ENCODE data around the gene TRAPPC8.
"Not testable (repeated sequence)": the region's sequence is repeated elsewhere in the genome, so short reads cannot be mapped to it uniquely, and the experiment has no call there.

The TRAPPC8 gene

DNA sequence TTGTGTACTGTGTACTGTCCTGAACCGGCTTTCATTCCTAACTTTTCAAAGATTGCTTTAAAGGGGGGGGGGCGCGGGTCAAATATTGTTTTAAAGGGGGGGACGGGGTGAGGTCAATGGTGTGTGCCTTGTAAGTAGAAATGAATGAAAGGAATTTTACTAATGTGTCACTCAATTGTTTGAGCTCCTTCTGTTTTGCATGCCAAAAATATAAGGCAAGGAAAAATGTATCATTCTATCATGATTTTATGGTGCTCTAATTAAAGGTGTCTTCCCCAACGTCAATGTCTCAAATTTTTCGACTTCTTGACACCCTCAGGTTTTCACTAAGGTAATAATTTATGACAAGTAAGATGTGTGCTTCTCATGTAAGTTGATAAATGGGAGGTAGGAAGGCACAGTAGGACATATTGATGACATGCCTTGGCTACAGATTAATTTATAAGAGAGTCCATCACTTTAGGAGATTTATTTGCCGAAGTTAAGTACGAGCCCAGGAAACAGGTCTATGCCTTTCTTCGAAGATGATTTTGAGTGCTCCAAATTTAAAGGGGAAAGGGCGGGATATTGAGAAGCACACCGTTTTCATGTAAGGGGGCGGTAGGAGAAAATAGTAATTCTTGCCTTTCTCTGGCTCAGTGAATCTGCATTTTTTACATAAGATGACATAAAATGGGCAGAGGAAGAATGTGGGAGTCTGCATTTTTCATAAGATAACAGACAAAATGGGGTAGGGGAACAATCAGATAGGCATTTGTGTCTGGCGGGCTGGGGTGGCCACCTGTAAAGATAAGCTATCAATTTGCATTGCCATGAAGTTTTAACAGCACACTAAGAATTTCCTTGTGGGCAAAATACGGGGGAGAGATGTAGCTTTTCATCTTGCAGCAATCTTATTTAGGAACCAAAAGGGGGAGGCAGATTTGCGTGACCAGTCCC is 1.2 kb upstream of the TRAPPC8 start:
- DNase-seq (ENCODE audit: low spot score) = peak; percentile 60

DNA sequence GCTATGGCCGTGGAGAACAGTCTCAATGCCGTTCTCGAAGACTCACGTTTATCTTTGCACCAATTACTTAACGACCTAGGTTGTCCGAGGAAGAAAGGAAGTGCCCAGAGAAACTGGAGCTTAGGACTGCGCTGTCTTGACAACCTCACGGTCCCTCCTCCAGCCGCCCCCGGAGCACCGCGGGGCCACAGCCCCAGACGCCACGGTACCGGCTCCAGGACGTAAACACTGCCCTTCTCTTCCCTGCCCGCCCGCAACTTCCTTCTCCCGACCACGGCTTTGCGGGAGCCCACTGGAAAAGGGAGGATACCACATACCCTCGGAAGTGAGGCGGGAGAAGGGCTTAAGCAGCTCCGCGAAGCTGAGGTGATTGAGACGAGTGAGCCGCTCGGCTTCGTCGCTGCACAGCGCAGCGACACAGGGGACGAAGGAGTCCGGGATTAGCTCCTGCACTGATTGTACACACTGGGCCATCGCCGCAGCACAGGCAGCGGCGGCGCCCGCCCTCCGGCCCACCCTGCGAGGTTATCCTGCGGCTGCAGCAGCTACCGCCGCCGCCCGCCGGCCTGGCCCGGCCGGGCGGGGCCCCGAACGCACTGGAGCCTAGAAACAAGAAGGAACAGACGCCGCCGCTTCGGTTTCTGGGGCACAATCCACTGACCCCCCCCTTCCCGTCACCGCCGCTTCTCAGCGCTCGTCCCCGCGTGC is 483 bp downstream of the TRAPPC8 start:
- peak; percentile 70 for DNase-seq (ENCODE audit: low spot score)

DNA sequence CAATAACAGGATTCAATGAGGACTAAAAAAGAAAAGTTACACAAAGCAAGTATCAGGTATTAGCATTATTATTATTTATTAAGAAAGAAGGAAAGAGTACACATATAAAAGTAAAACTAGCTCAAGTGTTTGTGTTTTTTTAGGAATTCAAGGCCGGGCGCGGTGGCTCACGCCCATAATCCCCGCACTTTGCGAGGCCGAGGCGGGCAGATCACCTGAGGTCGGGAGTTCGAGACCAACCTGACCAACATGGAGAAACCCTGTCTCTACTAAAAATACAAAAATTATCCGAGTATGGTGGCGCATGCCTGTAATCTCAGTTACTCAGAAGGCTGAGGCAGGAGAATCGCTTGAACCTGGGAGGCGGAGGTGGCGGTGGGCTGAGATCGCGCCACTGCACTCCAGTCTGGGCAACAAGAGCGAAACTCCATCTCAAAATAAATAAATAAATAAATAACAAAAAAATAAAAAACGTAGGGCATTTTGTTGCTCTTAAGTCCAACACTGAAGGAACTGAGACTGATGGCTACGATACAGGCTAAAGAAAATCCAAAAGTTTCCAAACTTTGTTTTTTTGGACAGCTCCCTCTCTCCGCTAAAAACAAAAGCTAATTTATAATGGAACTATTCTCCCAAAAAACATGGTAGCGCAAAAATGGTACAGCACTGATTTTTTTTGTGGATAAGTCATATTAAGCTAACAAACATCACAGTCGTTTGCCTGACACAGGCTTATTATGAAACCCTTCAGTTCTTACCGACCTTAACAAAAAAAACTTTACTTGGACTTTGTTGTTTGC is 1.7 kb downstream of the TRAPPC8 start:
- no peak for DNase-seq (ENCODE audit: low spot score)

DNA sequence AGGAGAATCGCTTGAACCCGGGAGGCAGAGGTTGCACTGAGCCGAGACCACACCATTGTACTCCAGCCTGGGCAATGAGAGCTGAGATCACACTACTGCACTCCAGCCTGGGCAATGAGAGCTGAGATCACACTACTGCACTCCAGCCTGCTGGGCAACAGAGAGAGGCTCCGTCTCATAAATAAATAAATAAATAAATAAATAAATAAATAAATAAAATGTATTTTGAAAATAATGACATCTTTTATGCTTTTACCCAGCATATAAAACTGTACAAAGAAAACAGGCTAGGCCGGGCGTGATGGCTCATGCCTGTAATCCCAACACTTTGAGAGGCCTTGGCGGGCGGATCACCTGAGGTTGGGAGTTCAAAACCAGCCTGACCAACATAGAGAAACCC is 8.2 kb downstream of the TRAPPC8 start:
- not testable (repeated sequence) for DNase-seq (ENCODE audit: low spot score)

DNA sequence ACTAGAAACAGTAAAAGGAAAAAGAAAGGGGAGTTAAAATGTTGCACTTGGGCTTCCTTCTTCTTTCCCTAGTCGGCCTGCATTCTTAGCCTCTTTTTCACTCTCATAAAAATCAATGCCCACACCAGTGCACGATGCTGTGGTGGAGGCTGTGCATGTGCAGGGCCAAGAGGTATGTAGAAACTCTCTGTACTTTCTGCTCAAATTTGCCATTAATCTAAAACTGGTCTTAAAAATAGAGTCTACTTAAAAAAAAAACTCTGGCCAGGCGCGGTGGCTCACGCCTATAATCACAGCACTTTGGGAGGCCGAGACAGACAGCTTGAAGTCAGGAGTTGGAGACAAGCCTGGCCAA is 11.1 kb downstream of the TRAPPC8 start:
- DNase-seq (ENCODE audit: low spot score) = no peak

DNA sequence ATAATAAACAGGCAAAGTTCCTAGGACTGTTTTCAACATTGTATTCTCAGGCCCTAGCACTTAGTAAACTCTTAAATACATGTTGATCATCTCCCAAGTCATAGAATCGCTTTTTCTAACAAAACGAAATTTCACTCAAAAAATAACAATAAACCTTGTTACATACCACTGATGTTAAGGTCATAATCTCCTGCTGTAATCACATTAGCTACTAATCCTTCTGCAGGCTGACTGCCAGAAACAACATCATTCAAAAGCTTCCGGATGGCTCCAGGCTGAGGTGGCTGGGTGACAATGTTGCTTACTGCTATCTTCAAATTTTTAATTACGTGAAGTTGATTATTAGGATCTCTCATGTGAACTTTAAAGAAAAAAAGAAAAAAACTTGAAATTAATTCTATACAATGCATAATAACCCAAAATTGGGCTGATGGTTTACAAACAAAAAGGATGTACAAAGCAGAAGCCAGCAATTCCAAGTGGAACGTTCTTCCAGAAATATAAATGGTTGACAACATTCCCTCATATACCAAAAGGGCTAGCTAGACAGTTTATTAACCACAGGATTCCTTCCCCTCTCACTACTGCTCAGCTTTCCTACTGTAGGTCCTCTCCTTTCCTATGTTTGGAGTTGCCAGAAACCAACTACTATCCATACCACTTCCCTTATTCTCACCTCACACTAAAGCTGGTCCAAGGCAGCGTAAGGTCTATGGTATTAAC is 11.6 kb downstream of the TRAPPC8 start:
- DNase-seq (ENCODE audit: low spot score) = no peak

DNA sequence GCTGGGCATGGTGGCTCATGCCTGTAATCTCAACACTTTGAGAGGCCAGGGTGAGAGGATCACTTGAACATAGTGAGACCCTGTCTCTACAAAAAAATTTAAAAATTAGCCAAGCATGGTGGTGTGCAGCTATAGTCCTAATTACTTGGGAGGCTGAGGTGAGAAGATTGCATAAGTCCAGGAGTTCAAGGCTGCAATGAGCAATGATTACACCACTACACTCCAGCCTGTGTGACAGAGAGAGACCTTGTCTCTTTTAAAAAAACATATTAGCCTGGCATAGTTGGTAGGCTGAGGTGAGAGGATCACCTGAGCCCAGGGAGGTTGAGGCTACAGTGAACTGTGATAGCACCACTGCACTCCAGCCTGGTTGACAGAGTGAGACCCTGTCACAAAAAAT is 13.7 kb downstream of the TRAPPC8 start:
- DNase-seq (ENCODE audit: low spot score) = no peak

DNA sequence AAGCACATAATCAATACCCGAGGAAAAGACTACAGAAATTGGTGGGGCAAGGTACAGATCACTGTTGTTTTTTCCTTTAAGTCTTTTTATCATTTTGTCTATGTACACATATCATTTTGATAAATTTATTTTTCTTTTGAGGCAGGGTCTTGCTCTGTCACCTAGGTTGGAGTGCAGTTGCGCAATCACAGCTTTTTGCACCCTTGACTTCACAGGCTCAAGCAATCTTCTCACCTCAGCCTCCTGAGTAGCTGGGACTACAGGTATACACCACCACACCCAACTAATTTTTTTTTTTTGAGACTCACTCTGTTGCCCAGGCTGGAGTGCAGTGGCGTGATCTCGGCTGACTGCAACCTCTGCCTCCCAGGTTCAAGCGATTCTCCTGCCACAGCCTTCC is 15.9 kb downstream of the TRAPPC8 start:
- DNase-seq (ENCODE audit: low spot score) = not testable (repeated sequence)

DNA sequence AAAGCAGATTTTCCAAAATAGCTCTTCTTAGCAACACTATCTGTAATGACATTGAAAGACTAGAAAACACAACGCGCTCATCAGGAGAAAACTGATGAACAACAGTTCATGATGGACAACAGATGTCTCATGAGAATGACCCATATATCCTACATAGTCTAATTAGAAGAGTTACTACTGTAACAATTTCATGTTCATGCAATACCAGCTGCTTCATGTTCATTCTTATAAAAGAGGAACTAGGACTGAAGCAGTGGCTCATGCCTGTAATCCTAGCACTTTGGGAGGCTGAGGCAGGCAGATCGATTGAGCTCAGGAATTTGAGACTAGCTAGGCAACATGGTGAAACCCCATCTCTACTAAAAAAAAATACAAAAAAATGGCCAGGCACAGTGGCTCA is 22.7 kb downstream of the TRAPPC8 start:
- no peak for DNase-seq (ENCODE audit: low spot score)

DNA sequence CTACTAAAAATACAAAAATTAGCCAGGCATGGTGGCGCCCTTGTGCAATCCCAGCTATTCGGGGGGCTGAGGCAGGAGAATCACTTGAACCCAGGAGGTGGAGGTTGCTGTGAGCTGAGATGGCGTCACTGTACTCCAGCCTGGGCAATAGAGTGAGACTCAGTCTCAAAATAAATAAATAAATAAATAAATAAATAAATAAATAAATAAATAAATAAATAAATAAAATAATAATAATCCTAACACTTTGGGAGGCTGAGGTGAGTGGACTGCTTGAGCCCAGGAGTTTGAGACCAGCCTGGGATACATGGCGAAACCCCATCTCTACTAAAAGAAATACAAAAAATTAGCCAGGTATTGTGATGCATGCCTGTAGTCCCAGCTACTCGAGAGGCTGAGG is 23.6 kb downstream of the TRAPPC8 start:
- not testable (repeated sequence) for DNase-seq (ENCODE audit: low spot score)

DNA sequence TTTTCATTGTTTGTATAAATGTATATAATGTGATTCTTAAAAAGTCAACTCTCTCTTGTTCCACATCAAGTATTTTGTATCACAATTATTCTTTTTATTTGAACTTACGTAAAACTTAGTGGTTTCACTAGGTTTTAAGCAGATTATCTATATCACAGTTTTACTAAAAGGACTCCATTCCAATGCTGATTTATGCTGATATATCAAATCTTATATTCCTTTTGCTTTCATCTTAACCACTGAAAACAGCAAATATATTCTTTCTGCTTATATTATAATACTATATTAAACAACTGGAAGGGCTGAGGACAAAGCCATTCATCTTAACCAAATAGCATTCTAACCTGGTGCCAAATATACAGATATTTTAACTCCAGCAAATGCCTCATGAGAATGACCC is 24.2 kb downstream of the TRAPPC8 start:
- no peak for DNase-seq (ENCODE audit: low spot score)

DNA sequence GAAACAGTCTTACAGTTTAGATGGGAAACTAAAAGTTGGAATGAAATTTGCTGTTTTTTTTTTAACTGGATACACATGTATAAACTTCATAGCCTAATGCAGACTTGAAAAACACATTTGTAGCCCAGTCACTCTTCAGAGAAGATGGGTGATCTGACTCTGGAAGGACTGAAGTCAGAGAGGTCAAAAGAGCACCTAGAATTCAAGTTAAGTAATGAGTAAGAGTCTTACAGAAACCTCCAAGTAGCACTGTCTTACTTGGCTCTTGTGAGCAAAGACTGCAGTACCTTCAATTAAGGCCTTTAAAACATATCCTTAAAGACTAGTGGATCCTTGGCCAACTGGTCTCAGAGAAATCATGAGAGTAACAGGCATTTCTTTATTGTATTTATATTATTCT is 41.9 kb downstream of the TRAPPC8 start:
- DNase-seq (ENCODE audit: low spot score) = no peak

DNA sequence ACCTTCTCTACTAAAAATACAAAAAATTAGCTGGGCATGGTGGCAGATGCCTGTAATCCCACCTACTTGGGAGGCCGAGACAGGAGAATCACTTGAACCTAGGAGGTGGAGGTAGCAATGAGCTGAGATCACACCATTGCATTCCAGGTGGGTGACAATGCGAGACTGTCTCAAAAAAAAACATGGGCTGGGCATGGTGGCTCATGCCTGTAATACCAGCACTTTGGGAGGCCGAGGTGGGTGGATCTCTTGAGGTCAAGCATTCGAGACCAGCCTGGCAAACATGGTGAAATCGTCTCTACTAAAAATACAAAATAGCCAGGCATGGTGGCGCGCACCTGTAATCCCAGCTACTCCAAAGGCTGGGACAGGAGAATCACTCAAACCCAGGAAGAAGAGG is 43.2 kb downstream of the TRAPPC8 start:
- DNase-seq (ENCODE audit: low spot score) = not testable (repeated sequence)

DNA sequence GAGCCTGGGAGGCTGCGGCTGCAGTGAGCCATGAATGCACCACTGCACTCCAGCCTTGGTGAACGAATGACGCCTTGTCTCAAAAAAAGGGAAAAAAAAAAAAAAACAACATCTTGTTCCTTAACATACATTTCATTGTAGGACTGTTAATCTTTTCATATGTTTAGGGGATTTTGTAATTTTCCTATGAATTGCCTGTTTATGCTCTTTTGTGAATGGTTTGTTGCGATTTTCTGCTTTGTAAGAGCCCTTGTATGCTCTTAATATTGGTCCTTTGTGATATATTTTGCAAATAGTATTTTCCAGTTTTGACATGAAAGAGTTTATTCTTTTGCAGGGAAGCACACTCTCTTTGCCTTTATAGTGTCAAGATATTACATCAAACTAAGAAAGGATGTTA is 50.0 kb downstream of the TRAPPC8 start:
- DNase-seq (ENCODE audit: low spot score) = no peak

DNA sequence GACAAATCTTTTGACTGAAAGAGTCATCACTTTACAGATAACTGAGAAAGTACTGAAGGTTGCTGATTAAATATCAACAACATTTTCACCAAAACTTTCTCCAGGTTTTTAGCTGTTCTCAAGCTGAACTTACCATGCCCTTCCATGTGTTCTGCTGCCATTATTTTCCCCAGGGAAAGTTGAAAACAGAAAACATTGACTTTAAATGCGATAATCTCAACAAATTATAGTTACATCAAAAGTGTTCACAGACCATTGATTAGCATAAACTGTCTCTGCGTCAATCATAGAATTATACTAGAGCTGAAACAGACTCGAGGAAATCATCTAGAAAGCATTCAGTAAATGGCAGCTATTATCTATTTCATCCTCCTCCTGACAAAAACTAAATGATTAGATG is 51.4 kb downstream of the TRAPPC8 start:
- no peak for DNase-seq (ENCODE audit: low spot score)

DNA sequence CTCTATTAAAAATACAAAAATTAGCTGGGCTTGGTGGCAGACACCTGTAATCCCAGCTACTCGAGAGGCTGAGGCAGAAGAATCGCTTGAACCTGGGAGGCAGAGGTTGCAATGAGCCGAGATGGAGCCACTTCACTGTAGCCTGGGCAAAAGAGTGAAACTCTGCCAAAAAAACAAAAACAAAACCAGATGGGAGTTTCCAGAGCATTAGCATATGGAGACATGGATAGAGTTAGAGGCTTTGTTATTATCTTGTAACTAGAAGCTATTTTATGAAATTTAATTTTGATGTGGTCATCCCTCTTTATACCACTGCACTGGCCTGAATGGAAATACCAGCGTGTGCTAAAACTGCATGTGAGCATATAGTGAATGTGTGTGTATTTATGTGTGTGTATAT is 58.9 kb downstream of the TRAPPC8 start:
- no peak for DNase-seq (ENCODE audit: low spot score)

DNA sequence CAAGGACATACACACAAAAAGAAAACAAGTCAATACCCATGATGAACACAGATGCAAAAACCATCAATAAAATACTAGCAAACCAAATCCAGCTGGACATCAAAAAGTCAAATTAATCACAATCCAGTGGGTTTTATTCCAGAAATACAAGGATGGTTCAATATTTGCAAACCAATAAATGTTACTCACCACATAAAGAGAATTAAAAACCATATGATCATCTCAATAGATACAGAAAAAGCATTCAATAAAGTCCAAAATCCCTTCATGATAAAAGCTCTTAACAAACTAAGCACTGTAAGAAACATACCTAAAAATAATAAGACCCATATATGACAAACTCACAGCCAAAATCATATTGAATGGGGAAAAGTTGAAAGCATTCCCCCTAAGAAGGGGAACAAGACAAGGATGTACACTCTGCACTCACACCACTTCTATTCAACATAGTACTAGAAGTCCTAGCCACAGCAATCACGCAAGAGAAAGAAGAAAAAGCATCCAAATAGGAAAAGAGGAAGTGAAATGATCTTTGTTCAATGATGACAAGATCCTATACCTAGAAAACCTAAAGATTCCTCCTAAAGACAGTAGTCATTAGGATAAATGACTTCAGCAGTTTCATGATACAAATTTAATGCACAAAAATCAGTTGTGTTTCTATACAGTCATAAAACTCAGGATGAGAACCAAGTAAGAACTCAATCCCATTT is 62.6 kb downstream of the TRAPPC8 start:
- DNase-seq (ENCODE audit: low spot score) = no peak

DNA sequence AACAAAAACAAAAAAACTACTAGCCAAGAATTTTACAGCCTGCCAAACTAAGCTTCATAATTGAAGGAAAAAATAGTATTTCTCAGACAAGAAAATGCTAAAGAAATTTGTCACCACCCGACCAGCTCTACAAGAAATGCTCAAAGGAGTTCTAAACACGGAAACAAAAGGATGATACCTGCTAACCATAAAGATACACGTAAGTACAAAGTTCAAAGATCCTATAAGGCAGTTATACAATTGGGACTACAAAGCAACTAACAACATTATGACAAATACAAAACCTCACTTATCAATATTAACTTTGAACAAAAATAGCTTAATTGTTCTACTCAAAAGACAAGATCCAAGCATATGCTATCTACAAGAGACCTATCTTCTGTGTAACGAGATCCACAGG is 64.6 kb downstream of the TRAPPC8 start:
- no peak for DNase-seq (ENCODE audit: low spot score)

DNA sequence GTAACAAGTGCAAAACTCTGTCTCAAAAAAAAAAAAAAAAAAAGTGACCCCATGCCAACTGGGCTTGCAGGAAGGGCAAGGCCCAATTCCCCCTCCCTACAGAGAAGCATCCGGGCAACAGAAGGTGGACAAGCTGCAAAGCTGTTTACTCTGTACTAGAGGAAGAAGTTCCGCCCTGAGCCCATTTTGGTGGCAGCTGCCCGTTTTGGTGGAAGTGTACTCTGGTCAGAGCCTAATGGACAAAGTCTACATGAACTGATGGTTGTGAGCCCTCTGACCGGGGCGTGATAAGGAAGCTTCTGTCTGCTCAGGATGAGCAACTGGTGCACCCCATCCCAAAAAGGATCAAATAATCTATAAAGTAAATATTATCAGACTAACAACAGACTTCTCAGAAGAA is 65.0 kb downstream of the TRAPPC8 start:
- DNase-seq (ENCODE audit: low spot score) = no peak

DNA sequence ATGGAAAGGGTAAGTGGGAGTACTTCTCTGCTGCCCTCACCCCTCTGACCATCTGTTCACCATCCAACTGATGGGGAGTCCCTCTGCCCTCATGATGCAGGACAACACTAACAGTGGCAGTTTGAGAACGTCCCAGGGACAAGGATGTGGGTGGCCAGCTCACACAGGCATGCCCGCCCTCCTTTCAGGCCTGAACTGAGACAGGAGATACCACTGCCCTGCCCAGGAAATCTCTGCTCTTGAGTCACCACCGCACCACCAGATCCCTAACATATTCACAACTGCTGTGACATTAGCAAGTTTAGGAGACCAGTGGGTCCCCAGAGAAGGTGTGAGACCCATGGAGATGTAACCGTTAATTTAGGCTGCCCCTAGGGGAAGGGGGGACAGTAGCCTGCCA is 66.2 kb downstream of the TRAPPC8 start:
- DNase-seq (ENCODE audit: low spot score) = no peak

DNA sequence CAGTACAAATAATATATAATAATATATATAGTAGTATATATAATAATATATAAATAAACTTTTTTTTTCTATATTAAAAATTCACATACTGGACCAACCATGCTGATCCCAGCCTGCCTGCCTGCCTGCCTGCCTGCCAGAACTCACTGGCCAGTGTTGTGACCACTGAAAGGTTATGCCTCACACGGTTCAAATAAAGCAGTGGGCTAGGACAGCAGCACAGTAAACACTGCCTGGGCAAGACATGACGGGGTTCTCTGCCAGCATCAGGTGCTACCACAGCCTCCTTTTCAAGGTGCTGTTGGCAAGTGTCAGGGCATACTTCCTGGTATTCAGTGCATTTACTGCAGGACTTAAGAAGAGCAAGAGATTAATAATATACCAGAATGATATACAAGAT is 67.6 kb downstream of the TRAPPC8 start:
- no peak for DNase-seq (ENCODE audit: low spot score)
